NT2/D1 (cell line): ENCODE measurements around the gene ARHGAP33.

ENCODE experiments used
- DNase-seq: peaks from one replicate; pipeline ENCODE4 v3.0.0-alpha.2; 2011; ENCODE audit warnings: low read depth, low spot score
- H3K27me3 ChIP-seq: 2 replicates; pipeline ENCODE4 v1.6.0; 2011; ENCODE audit warnings: mild to moderate bottlenecking; ENCODE audit not compliant: insufficient read length, insufficient read depth
- H3K36me3 ChIP-seq: 2 replicates; pipeline ENCODE4 v1.6.1; 2011; ENCODE audit warnings: mild to moderate bottlenecking, low read length, mixed read lengths; ENCODE audit not compliant: insufficient read depth, insufficient read length
- H3K4me1 ChIP-seq: 2 replicates; pipeline ENCODE4 v1.5.1; 2011; ENCODE audit not compliant: insufficient read depth, insufficient read length
- H3K4me3 ChIP-seq: 2 replicates; pipeline ENCODE4 v1.5.1; 2011; ENCODE audit warnings: low read depth; ENCODE audit not compliant: insufficient read length
- H3K9ac ChIP-seq: 2 replicates; pipeline ENCODE4 v1.6.0; 2011; ENCODE audit warnings: low read depth; ENCODE audit not compliant: insufficient read length
- H3K9me3 ChIP-seq: 2 replicates; pipeline ENCODE4 v1.5.1; 2011; ENCODE audit warnings: mild to moderate bottlenecking, low read length; ENCODE audit not compliant: insufficient read depth
- SUZ12 ChIP-seq: IDR thresholded peaks from 2 replicates; pipeline ENCODE4 v1.6.1; 2011; ENCODE audit not compliant: insufficient read length, insufficient read depth; ENCODE audit errors: extremely low read depth
- YY1 ChIP-seq: IDR thresholded peaks from 2 replicates; pipeline ENCODE4 v1.6.1; 2011; ENCODE audit not compliant: insufficient read length, insufficient read depth
- ZNF274 ChIP-seq: IDR thresholded peaks from 2 replicates; pipeline ENCODE4 v1.6.1; 2011; ENCODE audit warnings: mild to moderate bottlenecking, low read depth, low read length

ARHGAP33 gene

GRCh38 chr19:35773020-35773806 lies 2.2 kb upstream of the ARHGAP33 start:
- no peak for DNase-seq
- H3K27me3 ChIP-seq: peaks cover 19% of the 10 kb centered on the region
- H3K9ac ChIP-seq: no peak overlapping the region
- H3K9me3 ChIP-seq: no peaks in the 10 kb centered on the region
- no peak for TF ChIP-seq YY1
- TF ChIP-seq SUZ12: no peak
- TF ChIP-seq ZNF274: no peak
- peaks cover 9% of the 10 kb centered on the region for H3K36me3 ChIP-seq
- no peak overlapping the region for H3K4me3 ChIP-seq
- peaks cover 16% of the 10 kb centered on the region for H3K4me1 ChIP-seq

DNA sequence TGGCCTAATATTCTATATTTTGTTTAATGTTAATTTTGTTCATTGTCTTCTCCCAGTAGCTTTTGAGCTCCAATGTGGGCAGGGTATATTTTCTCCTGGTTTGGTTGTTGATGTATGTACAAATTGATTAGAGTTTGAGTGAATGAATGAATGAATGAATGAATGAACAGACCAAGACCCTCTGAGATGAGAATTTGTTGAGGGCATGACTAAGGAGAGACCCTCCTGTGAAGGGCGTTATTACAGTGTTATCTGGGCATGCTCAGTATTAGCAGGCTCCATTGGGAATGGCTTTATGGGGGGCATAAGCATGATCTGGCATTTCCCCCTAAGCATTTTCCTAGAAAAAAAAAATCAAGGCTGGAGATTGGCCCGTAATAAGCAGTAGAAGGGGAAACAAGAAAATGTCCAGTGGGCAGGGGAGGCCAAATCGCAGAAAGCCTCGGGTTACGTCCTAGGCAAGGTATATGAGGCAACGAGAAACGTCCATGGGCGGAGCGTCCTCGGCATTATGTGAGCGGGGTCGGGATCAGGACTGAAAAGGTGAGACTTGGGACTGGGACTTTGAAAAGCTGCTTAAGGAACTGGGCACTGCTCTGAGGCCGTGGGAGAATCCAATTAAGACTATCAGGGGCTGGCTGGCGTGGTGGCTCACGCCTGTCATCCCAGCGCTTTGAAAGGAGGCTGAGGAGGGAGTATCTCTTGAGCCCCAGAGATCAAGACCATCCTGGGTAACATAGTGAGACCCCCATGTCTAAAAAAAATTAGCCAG lies 904 bp upstream of the ARHGAP33 start:
- H3K9ac ChIP-seq: no peak overlapping the region

DNA sequence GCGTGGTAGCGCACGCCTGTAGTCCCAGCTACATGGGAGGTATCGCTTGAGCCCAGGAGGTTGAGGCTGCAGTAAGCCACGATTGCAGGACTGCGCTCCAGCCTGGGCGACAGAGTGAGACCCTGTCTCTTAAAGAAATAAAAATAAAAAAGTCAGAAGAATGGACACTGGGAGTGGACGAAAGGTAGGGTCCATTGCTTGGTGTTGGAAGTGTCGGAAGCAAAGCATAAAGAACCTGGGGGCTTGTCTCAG lies 392 bp upstream of the ARHGAP33 start:
- no peak for DNase-seq
- H3K9ac ChIP-seq: no peak overlapping the region

More for the DNA sequence above, 904 bp upstream of the ARHGAP33 start:
- no peaks in the 10 kb centered on the region for H3K36me3 ChIP-seq
- H3K27me3 ChIP-seq: peaks cover 25% of the 10 kb centered on the region
- H3K4me3 ChIP-seq: no peak overlapping the region
- H3K9me3 ChIP-seq: no peaks in the 10 kb centered on the region
- H3K4me1 ChIP-seq: peaks cover 15% of the 10 kb centered on the region
- DNase-seq: no peak
- TF ChIP-seq SUZ12 (no peak), YY1 (no peak), ZNF274 (no peak)

DNA sequence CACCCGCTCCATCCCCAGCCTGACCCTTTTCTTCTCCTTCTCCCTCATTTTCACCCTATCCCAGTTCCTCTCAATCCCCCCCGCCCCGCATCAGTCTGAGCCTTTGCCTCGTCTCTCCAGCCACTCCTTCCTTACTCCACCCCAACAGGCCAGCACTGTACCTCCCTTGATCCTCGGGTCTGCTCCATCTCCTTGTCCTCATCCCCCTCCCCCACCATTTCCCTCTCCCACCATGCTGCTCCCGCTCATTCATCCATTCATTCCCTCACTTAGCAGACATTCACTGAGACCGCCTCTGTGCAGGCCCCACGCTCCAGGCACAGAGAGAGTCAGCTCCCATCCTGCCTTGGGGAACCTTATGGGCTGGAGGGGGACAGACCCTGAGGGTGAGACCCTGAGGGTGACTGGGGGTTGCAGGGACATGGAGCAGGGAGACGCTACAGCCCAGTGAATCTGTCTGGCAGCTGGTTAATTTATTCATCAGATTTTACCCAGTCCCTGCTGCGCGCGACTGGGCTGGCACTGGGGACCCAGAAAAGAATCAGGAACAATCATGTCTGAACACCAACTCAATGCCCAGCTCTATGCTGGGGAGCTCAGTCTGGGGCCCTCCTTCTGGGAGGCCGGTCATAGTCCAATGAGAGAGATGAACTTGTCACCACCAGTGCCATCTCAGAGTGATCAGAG lies 881 bp downstream of the ARHGAP33 start:
- Histone ChIP-seq H3K9ac (no peak overlapping the region), H3K36me3 (no peaks in the 10 kb centered on the region), H3K9me3 (no peaks in the 10 kb centered on the region), H3K4me1 (peaks cover 16% of the 10 kb centered on the region), H3K4me3 (no peak overlapping the region), H3K27me3 (peaks cover 25% of the 10 kb centered on the region)
- no peak for TF ChIP-seq ZNF274
- no peak for TF ChIP-seq YY1
- no peak for TF ChIP-seq SUZ12
- DNase-seq: no peak

More for the DNA sequence above, 392 bp upstream of the ARHGAP33 start:
- Histone ChIP-seq H3K27me3 (peaks cover 25% of the 10 kb centered on the region), H3K4me1 (peaks cover 15% of the 10 kb centered on the region), H3K36me3 (no peaks in the 10 kb centered on the region), H3K4me3 (no peak overlapping the region), H3K9me3 (no peaks in the 10 kb centered on the region)
- TF ChIP-seq YY1 (no peak), ZNF274 (no peak), SUZ12 (no peak)

DNA sequence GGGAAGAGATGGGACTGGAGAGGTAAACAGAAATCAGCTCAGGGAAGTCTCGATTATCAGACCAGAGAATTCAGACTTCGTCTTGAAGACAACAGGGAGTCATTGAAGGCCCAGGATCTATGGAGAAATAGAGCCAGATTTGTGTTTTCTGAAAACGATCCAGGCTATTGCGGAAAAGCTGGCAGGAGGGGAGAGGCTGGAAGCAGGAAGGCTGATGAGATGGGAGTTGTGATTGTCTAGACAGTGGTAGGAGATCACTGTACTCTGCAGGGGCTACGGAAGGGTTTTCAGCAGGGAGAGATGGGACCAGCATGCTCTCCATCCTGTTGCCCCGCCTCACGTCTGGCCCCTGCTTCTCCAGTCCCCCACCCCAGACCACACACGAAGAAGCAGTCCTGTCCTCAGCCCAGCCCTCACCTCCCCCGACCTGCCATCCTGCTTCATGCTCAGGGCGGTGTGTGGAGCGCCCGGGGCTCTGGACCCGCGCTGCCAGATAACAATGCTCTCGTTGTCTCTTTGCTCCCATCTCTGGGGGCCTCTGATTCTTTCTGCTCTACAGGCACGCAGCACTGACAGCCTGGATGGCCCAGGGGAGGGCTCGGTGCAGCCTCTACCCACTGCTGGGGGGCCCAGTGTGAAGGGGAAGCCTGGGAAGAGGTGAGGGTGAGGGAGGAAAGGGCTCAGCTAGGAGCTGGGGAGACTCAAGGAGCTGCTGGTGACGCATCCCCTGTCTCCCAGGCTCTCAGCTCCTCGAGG lies 1.9 kb downstream of the ARHGAP33 start:
- peaks cover 22% of the 10 kb centered on the region for H3K4me1 ChIP-seq
- peak overlapping the region; percentile 51 for H3K9ac ChIP-seq
- H3K9me3 ChIP-seq: no peaks in the 10 kb centered on the region
- TF ChIP-seq YY1: no peak
- TF ChIP-seq SUZ12: no peak
- TF ChIP-seq ZNF274: no peak
- H3K27me3 ChIP-seq: peaks cover 25% of the 10 kb centered on the region
- H3K36me3 ChIP-seq: no peaks in the 10 kb centered on the region
- peak; percentile 40 for DNase-seq
- no peak overlapping the region for H3K4me3 ChIP-seq

DNA sequence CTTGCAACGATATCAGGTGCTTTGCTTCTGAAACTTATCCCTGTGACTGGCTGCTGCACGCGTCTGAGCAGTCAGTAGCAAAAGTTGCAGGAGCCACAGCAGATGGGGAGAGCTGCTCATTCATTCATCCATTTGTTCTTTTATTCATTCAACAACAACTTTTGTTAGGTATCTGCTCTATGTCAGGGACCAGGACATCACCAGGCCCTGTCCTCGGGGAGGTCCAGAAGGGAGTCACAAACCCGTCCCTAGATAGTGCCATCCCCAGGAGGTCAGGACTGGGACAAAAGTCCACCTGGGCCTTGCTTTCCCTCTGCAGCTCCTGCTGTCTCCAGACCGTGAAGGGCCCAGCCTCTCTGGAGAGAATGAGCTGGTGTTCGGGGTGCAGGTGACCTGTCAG lies 2.6 kb downstream of the ARHGAP33 start:
- TF ChIP-seq YY1 (no peak), ZNF274 (no peak), SUZ12 (no peak)
- Histone ChIP-seq H3K9ac (peak overlapping the region; percentile 21), H3K4me1 (peaks cover 22% of the 10 kb centered on the region)

More for the DNA sequence above, 2.6 kb downstream of the ARHGAP33 start:
- Histone ChIP-seq H3K27me3 (peaks cover 25% of the 10 kb centered on the region), H3K36me3 (no peaks in the 10 kb centered on the region), H3K9me3 (no peaks in the 10 kb centered on the region), H3K4me3 (no peak overlapping the region)
- no peak for DNase-seq
